HG02970 (cell line): ENCODE results near the gene PRG2.
"Not testable (repeated sequence)": the region's sequence is repeated elsewhere in the genome, so short reads cannot be mapped to it uniquely, and the experiment has no call there.

Experiments
- ATAC-seq: cut with Tn5 transposase; IDR thresholded peaks from one replicate; pipeline ENCODE4 v1.9.1; 2021; ENCODE audit warnings: mild to moderate bottlenecking, moderate library complexity, moderate number of reproducible peaks; ENCODE audit not compliant: unreplicated experiment, low FRiP score

The PRG2 gene

DNA sequence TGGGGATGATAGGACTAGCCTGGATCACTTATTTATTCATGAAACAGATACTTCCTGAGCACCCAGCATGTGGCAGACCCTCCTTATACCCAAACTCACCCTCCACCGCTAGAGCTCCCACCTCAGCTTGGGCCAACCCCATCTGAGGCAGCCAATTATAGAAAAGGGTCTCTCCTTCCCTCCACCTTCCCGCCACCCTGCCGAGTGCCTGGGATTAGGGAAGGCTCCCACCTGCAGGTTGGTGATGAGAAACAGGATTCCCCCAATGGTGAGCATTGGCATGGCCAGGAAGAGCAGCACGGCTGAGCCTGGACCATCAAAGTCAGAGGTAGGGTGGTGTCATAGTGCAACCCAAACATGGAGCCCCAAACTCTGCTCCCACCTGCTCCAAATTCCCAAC, 30.6 kb upstream of the PRG2 start:
- no peak for ATAC-seq

DNA sequence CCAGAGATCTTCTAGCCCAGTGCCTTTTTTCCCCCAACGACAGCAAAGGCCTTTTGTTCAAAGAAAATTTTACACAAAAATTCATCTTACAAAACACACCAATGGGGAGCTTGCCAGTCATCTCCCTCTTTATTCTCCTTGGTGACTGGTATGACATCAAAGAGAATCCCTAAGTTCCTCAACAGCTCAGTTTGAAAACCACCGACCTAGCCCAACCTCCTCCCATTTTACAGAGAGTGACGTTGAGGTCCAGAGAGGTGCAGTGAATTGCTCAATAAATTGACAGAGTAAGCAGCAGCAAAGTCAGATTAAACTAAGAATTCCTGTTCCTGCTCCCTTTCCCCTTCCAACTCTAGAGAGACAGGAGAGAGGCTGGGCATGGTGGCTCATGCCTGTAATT, 28.7 kb upstream of the PRG2 start:
- no peak for ATAC-seq

DNA sequence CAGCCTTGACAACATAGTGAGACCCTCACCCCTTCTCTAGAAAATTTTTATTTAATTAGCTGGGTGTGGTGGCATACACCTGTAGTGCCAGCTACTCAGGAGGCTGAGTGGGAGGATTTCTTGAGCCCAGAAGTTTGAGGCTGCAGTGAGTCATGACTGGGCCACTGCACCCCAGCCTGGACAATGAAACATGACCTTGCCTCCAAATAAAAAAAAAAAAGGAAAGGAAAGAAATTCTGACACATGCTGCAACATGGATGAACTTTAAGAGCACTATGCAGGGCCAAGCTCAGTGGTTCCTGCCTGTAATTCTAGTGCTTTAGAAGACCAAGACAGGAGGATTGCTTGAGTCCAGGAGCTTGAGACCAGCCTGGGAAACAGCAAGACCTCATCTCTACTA, 27.7 kb upstream of the PRG2 start:
- no peak for ATAC-seq

DNA sequence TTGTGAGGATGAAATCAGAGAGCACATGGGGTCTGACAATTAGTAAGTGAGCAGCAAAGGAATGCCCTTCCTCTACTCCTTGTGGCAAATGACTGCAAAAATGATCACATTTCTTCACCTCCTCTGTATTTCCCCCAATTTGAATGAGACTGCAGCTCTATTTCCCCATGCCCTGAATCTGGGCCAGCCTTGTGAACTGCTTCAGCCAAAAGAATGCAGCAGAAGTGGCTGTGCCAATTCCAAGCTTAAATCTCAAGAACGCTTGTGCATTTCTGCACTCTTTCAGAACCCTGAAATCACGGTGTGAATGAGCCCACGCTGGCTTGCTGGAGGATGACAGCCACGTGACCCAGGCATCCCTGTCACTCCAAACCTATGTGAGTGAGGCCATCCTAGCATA, 26.6 kb upstream of the PRG2 start:
- ATAC-seq: no peak

DNA sequence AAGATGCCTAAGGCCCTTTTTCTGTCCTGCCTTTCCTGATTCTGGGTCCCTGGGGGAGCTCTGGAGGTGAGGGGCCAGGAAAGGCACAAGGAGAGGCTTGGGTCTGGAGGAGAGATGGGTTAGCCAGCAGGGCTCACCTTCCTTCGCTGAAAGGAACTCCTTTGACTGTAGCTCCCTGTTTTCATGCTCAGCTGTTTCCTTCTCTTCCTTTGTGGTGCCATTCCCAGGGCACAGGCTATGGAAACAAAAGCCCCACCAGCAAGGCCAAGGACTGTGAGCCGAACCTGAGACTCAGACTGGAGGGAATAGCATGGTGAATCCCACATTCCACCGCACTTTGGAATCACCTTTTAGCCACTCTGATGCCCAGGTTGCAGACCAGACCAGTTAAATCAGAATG, 26.0 kb upstream of the PRG2 start:
- no peak for ATAC-seq

DNA sequence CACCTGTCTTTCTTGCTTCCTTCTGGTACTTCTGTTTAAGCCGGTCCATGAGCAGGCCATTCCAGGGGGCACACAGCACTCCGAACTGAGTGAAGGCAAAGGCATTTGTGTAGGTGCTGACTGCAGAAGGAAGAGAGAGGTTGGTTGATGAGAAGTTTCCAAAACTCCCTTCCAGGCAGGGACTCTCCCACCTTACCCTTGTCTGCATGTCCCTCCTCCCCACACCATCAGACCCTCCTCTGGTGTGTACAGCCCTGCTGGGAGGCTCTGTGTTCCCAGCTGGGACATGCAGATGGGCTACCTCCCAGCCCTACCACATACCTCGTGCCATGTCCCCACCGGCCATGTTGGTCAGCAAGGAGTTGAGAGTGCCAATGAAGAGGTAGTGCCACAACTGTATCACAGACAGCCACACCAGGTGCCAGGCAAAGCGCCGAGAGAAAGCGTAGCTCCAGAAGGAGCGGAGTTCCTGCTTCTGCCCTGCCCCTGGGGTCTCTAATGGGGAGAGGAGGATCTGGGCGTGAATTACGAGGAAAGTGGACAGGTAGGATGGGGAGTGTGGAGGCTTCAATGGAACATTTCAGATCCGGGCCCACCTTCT, 24.3 kb upstream of the PRG2 start:
- ATAC-seq: no peak

DNA sequence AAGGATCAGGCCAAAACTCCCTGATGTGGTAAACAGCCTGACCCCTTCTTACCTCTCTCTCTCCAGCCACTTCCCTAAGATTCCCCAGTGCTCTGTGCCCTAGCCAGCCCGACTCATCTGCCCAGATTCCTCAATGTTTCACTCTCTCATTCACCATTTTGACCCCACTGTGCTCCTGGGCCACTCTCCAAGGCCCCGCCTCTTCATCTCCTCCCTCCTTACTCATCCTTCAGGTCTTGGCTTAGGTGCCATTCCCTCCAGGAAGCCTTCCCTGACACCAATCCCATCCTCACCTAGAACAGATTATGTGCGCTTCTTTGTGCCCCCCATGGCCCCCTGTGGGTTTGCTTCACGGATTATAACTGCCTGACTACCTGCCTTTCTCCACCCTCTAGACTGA, 23.2 kb upstream of the PRG2 start:
- no peak for ATAC-seq

DNA sequence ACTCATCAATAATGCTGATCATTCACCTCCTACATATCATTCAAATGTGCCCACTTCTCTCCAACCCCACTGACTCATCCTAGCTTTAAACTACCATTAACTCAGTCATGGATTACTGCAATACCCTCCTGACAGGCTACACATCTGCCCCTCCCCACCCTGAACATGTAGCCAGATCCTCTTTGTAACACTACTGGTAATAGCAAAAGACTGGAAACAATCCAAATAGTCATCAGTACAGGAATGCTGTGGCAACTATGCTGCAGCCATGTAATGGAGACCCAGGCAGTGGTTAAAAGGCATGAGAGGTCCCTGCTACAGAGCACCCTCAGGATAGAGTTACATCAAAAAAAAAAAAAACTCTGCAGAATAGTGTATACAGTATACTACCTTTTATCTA, 19.8 kb upstream of the PRG2 start:
- ATAC-seq: no peak

DNA sequence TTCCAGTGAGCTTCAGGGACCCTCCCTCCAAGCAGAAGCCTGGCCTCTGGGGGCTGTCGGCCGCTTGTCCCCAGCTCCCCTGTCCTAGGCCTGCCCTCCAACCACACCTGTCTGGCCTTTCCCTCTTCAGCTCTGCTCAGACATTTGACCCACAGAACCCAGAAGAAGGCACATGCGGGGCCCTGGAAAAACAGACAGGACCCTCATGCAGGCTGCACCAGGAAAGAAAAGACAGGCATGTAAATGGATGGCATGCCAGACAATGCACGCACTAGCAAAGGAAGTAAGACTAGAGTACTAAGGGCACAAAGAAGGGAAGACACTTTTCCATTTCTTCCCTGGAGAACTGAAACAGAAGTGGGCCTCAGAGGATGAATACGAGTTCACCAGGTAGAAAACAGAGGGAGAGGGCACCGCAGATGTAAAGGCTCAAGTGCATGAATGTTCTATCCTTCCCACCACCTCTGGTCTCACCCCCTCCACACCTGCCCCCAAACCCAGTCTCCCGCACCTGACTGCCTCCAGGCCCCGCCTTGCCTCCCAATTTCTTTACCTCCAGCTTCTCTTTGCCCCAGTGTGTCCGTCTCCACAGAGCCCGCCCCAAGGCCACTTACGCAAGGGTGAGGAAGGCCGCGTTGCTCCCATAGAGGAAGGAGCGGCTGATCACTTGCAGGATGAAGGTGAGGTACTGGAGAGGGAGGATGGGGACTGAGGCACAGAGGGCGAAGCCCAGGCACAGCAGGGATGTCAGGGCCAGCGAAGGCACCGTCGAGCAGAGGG, 19.1 kb upstream of the PRG2 start:
- no peak for ATAC-seq

DNA sequence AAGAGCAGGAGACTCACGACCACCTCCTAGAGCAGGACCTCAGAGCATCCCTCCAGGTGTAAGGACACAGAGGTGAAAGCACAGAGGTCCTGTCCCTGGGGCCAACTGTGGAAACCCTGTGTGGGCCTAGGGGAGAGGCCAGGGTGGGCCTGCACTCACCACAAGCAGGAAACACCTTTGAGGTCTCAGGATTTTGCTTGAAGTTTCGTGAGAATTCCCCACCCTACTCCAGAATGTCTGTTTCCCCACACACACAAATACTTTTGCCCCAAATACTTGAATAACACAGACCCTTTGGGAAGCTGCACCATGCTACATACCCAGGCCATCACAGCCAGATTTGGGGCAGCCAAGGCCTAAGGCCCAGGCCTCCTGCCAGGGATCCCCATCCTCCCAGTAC, 18.3 kb upstream of the PRG2 start:
- no peak for ATAC-seq

DNA sequence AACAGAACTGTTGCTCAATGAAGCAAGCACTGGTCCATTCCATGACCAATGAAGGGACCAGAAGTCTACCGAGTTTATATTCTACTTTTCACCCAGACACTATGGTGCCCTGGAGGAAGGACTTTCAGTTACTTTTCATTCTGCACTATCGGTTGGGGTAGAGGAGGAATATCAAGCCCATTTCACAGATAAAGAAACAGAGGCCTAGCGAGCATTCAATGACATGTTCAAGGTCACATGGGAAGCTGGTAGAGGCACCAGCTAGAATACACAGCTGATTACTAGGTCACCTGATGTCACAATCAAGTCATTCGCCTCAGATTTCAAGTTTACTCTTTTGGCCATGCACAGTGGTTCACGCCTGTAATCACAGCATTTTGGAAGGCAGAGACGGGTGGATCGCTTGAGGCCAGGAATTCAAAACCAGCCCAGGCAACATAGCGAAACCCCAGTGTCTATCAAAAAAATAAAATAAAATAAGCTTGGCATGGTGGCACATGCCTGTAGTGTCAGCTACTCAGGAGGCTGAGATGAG, 17.6 kb upstream of the PRG2 start:
- no peak for ATAC-seq

DNA sequence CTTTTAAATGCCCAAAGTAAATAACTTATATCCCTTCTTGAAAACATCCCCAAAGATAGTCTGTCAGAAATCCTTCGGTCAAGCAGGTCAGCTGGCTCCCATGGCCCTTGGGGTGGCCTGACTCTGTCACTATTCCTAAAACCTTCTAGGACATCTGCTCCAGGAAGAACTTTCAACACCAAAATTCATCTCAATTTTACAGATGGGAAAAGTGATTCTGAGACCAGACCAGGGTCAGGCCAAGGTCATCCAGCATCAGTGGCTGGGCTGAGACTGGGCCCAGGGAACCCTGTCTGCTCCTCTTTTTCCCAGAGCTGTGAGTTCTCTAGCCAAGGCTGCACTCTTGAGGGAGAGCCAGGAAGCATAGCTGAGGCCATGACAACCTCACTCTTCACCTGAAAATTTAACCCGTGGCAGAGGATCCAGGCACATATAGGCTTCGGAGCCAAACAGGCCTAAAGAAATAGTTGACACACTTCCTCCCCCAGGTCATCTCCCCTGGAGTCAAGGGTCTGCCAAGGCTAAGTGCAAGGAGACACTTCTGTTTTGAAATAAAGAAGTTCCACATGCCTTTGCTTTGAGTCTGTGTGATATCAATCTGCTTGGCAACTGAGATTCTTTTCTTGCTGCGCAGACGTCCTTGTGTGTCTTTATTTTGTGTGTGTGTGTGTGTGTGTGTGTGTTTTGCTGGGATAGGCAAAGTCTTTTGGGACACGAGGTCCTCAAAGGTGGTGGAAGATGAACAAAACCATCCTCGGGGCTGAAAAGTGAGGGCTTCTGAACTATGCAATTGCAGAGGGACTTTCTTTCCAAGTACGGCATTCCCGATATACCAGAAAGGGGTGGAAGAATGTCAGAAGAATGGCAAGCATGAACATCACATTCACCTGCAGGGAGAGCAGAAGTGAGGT, 16.8 kb upstream of the PRG2 start:
- ATAC-seq: no peak

DNA sequence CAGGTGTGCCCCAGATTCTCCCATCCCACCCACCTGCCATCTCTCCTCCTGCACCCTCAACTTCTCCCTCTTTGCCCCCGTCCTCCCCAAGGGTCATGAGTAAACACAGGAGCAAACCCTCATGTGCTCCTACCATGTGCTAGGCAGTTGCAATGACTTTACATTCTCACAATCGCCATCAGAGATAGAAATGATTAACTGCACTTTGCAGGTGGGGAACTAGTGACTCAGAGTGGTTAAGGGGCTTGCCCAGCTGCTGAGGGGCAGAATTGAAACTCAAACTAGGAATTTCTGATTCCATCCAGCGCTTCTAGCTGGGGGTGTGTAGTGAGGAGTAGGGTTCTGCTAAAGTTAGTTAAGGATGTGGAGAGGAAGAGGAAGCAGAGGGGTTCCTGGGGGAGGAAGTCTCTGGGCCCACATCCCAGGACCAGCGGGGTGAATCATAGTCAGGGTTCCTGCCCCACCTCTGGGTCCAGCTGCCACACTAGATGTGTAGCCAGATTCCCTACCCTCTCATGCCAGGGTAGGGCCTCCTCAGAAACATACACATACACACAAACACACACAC, 16.0 kb upstream of the PRG2 start:
- peak; percentile 78 for ATAC-seq

DNA sequence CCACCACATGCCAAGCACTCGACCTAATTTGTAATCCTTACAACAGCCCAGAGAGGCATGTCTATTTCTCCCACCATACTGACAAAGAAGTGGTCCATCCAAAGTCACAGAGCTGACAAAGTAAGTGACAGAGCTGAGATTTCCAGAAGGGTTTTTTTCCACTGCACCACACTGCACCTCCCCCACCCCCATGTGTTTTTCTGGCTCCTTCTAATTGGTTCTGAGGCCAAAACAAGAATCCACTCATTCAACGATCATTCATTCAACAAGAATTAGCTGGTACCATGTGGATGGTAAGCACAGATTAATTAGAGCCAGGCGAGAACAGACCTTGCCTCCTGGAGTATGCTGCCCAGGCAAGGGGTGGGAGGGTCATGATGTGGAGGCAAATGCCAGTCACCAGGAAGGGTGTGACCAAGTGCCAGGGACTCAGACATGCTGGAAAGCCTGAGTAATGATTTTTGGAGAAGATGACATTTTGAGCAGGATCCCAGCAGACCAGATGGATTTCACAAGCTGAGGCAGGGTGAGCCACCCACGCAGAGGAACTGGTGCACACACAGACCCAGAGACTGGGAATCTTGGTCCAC, 14.9 kb upstream of the PRG2 start:
- no peak for ATAC-seq

DNA sequence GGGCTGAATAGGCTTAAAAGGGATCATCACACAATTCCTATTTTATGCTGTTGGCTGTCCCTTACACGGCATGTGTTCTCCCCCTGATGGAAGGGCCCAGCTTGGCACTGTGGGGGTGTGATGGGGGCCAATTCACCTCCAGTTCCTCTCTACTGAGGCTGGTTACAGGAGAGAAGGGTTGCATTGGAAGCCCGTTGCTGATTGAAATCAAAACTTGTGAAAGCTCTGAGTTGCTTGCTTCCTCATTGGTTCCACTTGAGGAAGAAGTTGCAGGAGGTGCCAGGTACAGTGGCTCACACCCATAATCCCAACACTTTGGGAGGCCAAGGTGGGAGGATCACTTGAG, 13.3 kb upstream of the PRG2 start:
- ATAC-seq: no peak

DNA sequence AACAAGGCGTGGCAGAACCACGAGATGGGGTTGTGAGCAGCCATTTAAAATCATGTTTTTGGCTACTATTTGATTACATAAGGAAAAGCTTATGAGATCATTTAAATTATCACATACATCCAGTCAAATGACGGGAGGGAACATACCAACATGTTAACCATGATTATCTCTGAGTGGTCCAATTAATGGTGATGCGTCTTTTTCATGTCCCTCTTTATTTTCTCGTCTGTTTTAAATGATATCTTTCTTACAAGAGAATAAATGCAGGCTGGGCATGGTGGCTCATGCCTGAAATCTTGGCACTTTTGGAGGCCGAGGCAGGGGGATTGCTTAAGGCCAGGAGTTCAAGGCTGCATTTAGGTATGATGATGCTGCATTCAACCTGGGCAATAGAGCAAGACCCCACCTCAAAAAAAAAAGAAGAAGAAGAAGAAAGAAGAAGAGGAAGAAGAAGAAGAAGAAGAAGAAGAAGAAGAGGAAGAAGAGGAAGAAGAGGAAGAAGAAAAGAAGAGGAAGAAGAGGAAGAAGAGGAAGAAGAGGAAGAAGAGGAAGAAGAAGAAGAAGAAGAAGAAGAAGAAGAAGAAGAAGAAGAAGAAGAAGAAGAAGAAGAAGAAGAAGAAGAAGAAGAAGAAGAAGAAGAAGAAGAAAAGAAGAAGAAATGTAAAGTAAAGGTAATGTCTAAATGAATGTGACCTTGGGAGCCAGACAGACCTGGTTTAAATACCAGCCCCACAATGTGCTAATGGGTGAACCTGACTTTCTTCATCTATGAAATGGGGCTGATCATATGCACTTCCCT, 12.8 kb upstream of the PRG2 start:
- not testable (repeated sequence) for ATAC-seq

DNA sequence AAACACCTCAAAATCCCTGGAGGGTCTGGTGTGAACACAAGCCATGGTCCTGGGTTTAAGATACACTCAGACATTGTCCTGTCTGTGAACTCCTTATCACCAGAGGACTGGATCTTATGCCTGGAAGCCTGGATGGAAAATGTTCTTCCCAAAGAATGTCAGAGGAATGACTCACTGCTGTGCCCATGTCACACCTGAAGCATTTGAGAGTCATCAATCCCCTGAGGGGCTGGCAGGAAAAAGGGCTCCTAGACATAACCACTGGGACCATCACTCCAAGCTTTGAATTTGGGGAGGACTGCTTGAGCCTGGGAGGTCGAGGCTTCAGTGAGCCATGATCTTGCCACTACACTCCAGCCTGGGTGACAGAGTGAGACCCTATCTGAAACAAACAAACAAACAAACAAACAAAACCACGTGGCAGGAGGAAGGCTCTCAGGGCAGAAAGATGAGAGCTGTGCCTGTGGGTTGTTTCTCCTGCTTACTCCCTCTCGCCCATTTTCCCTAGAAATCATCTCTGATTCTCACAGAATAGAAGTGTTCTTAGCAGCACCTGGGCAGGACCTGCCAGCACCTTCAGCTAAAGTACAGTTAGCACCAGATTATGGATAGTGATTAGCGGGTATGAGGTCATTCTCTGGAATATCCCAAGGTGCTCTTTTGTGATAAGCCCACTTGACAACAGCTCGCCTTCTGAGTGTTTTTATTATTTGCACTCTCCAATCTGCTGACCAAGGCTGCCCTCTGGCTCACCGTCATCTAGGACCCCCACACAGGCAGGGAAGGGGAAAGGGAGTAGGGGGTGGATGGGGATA, 11.9 kb upstream of the PRG2 start:
- ATAC-seq: no peak

DNA sequence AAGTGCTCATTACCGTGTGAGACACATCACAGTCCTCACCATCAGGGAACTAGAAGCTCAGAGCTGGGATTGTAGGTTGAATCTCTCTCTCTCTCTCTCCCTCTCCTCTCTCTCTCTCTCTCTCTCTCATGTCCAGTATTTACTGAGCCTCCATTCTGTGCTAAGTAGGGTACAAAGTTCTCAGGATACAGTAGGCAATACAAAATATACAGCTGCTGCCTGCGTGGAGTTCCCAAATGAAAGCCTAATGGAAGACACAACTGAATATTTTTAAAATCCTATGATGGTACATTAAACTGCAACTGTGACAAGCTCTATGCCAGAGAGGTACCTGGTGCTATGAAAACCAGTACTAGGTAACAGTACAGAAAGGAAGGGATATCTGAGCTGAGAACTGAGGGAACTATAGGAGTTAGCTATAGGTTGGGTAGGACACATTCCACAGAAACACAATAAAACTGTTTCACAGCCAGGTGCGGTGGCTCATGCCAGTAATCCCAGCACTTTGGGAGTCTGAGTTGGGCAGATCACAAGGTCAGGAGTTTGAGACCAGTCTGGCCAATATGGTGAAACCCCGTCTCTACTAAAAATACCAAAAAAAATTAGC, 9.6 kb upstream of the PRG2 start:
- no peak for ATAC-seq

DNA sequence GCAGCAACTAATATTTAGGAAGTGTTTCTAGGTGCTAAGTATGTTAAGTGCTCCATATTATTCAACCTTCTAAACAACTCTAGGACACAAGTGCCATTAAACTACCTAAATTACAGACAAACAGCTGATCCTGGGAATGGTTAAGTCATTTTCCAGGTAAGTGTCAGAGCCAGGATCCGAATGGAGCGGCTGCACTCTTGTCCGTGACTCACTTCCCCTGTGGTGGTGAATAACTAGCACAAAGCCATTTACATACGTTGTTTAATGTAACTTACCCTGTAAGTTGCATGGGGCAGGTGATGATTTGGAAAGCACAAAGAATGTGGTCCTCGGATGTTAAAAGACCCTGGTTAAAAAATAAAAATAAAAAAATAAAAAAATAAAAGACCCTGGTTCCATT, 8.8 kb upstream of the PRG2 start:
- no peak for ATAC-seq
